ENCODE measurements around the gene PHTF2.

DNA sequence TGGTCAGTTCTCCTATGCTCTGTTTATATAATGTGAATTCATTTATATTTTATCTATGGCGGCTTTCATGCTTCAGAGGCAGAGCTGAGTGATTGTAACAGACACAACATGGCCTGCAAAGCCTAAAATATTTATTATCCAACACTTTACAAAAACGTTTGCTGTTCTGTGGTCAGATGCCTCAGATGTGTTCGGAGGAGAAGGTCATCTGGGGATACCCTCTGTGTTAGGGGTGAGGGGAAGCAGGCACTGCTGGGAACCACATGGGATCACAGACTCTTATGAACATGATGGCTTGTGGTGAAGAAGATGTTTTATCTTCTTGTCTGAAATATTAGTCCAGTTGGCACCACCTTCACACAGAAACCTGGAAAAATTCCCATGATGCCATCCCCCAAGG is 203.4 kb downstream of the PHTF2 start:
- TF ChIP-seq, protein P1, sequence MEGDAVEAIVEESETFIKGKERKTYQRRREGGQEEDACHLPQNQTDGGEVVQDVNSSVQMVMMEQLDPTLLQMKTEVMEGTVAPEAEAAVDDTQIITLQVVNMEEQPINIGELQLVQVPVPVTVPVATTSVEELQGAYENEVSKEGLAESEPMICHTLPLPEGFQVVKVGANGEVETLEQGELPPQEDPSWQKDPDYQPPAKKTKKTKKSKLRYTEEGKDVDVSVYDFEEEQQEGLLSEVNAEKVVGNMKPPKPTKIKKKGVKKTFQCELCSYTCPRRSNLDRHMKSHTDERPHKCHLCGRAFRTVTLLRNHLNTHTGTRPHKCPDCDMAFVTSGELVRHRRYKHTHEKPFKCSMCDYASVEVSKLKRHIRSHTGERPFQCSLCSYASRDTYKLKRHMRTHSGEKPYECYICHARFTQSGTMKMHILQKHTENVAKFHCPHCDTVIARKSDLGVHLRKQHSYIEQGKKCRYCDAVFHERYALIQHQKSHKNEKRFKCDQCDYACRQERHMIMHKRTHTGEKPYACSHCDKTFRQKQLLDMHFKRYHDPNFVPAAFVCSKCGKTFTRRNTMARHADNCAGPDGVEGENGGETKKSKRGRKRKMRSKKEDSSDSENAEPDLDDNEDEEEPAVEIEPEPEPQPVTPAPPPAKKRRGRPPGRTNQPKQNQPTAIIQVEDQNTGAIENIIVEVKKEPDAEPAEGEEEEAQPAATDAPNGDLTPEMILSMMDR (IDR thresholded peaks at IDR 0.05 in 2 of 3, conservative IDR thresholded peaks at IDR 0.05 in 1 of 3; ENCODE audit: borderline replicate concordance in 1 of 3, insufficient read depth in 1 of 3, low read depth in 2 of 3, low read length in 2 of 3), result no peak
- TF ChIP-seq POLR2A (IDR thresholded peaks at IDR 0.05; ENCODE audit: borderline replicate concordance, extremely low read depth, insufficient read depth, insufficient read length), result no peak
- no peak for TF ChIP-seq POLR2AphosphoS5 (IDR thresholded peaks at IDR 0.05; ENCODE audit: low read depth, low read length)
- no peak for TF ChIP-seq EZH2phosphoT487 (IDR thresholded peaks at IDR 0.05; ENCODE audit: borderline replicate concordance)
- no peak for TF ChIP-seq CEBPB (IDR thresholded peaks at IDR 0.05; ENCODE audit: low read depth)
- TF ChIP-seq, protein P2, sequence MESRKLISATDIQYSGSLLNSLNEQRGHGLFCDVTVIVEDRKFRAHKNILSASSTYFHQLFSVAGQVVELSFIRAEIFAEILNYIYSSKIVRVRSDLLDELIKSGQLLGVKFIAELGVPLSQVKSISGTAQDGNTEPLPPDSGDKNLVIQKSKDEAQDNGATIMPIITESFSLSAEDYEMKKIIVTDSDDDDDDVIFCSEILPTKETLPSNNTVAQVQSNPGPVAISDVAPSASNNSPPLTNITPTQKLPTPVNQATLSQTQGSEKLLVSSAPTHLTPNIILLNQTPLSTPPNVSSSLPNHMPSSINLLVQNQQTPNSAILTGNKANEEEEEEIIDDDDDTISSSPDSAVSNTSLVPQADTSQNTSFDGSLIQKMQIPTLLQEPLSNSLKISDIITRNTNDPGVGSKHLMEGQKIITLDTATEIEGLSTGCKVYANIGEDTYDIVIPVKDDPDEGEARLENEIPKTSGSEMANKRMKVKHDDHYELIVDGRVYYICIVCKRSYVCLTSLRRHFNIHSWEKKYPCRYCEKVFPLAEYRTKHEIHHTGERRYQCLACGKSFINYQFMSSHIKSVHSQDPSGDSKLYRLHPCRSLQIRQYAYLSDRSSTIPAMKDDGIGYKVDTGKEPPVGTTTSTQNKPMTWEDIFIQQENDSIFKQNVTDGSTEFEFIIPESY (IDR thresholded peaks at IDR 0.05; ENCODE audit: extremely low read depth, insufficient replicate concordance, low read length), result no peak
- TF ChIP-seq RAD21 (IDR thresholded peaks at IDR 0.05; ENCODE audit: low read depth), result no peak
- TF ChIP-seq EZH2 (IDR thresholded peaks at IDR 0.05), result no peak
- TF ChIP-seq SRF (IDR thresholded peaks at IDR 0.05; ENCODE audit: low read depth), result no peak
- no peak for TF ChIP-seq JUND (IDR thresholded peaks at IDR 0.05)
- TF ChIP-seq, protein P3, sequence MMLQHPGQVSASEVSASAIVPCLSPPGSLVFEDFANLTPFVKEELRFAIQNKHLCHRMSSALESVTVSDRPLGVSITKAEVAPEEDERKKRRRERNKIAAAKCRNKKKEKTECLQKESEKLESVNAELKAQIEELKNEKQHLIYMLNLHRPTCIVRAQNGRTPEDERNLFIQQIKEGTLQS (IDR thresholded peaks at IDR 0.05), result no peak
- TF ChIP-seq, protein P4, sequence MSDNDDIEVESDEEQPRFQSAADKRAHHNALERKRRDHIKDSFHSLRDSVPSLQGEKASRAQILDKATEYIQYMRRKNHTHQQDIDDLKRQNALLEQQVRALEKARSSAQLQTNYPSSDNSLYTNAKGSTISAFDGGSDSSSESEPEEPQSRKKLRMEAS (IDR thresholded peaks at IDR 0.05), result no peak

Measured in HCT116 (cell line).